ENCODE data around the gene PTOV1. TPM values are rescaled to one million over a fixed set of nuclear protein-coding genes. Genes with fewer than 3 reads are reported as not detected.

Gene PTOV1
- total and polyA plus RNA-seq, 2 donors (not counting 1 experiment from before 2014, with no cell fraction given): 144 to 230 TPM

DNA sequence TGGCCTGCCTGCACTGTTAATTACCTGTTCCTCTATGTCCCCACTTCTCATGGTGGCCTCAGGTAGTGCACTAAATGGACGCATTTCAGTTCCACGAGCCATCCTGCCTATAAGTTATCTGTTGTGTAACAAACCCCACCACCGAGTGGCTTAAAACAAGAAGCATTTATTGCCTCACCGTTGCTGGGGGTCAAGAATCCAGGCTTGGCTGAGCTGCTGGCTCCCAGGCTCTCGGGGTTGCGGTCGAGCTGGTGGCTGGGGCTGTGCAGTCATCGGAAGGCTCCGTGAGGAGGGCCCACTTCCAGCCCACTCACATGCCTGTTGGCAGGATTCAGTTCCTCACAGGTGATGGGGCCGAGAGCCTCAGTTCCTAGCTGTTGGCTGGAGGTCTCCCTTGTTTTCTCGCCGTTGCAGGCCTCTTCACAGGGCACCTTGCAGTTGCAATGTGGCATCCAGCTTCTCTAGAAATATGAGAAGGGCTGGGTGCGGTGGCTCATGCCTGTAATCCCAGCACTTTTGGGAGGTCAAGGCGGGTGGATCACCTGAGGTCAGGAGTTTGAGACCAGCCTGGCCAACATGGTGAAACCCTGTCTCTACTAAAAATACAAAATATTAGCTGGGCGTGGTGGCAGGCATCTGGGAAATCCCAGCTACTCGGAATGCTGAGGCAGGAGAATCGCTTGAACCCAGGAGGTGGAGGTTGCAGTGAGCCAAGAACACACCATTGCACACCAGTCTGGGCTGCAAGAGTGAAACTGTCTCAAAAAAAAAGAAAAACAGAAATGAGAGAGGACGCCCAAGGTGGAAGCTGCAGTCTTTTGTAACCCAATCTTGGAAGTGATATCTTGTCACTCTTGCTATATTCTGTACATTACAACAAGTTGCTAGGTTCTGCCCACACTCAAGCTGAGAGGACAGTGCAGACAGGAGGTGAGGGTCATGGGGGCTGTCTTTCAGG, 6.5 kb upstream of the PTOV1 start:
- Histone ChIP-seq H3K9me3 (ENCODE audit: control extremely low read depth in 1 of 3, control insufficient read depth in 2 of 3, insufficient read depth in 1 of 3, low read length in 2 of 3) (peaks cover 0 to 4% (median 0%) of the 10 kb centered on the region in 3 donors), H3K4me2 (replicated peaks; ENCODE audit: low read depth, low read length, poor library complexity, severe bottlenecking) (peak overlapping the region; percentile 59), H3K4me3 (ENCODE audit: control extremely low read depth in 1 of 5, extremely low read depth in 1 of 5, insufficient read depth in 1 of 5, low read depth in 2 of 5, low read length in 4 of 5) (peak overlapping the region in 3 of 5 experiments; percentile 7 to 52 (median 39)), H2AFZ (ENCODE audit: insufficient read depth, low read depth, low read length, poor library complexity, severe bottlenecking) (no peak overlapping the region), H3K9ac (ENCODE audit: low read length) (peak overlapping the region; percentile 44), H3K27ac (ENCODE audit: low read length in 2 of 2) (peak overlapping the region; percentile 53 to 61), H3K79me2 (ENCODE audit: control insufficient read depth, insufficient read depth, low read length) (peaks cover under 1% of the 10 kb centered on the region), H3K27me3 (replicated peaks in 1 of 4; ENCODE audit: control extremely low read depth in 1 of 4, control insufficient read depth in 3 of 4, insufficient read depth in 4 of 4, low read length in 3 of 4) (no peaks in the 10 kb centered on the region), H4K20me1 (ENCODE audit: control insufficient read depth, insufficient read depth, low read length, poor library complexity, severe bottlenecking) (no peaks in the 10 kb centered on the region), H3K36me3 (replicated peaks in 1 of 2; ENCODE audit: control extremely low read depth in 1 of 2, control insufficient read depth in 1 of 2, extremely low read depth in 1 of 2, insufficient read depth in 2 of 2, low read length in 1 of 2) (peaks cover 0 to 5% of the 10 kb centered on the region in 2 experiments), H3K4me1 (ENCODE audit: control insufficient read depth in 2 of 2, insufficient read depth in 2 of 2, low read length in 2 of 2) (peaks cover 41 to 57% of the 10 kb centered on the region in 2 donors)
- Mint-ChIP-seq H3K9me3 (ENCODE audit: insufficient read depth) (no peaks in the 10 kb centered on the region), H3K4me3 (peak overlapping the region; percentile 78), H3K4me1 (peaks cover 58% of the 10 kb centered on the region), H3K27me3 (no peaks in the 10 kb centered on the region), H3K27ac (peak overlapping the region; percentile 84)
- TF ChIP-seq, protein P1, sequence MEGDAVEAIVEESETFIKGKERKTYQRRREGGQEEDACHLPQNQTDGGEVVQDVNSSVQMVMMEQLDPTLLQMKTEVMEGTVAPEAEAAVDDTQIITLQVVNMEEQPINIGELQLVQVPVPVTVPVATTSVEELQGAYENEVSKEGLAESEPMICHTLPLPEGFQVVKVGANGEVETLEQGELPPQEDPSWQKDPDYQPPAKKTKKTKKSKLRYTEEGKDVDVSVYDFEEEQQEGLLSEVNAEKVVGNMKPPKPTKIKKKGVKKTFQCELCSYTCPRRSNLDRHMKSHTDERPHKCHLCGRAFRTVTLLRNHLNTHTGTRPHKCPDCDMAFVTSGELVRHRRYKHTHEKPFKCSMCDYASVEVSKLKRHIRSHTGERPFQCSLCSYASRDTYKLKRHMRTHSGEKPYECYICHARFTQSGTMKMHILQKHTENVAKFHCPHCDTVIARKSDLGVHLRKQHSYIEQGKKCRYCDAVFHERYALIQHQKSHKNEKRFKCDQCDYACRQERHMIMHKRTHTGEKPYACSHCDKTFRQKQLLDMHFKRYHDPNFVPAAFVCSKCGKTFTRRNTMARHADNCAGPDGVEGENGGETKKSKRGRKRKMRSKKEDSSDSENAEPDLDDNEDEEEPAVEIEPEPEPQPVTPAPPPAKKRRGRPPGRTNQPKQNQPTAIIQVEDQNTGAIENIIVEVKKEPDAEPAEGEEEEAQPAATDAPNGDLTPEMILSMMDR (IDR thresholded peaks at IDR 0.05): no peak
- no peak for TF ChIP-seq EZH2 (IDR thresholded peaks at IDR 0.05; ENCODE audit: borderline replicate concordance, insufficient read depth, low read depth, low read length, poor library complexity, severe bottlenecking)
- POLR2A ChIA-PET: interaction anchor here (0.6 to 2.3 kb wide), 9 partner anchors 9 to 70 kb away, joined by 3 to 23 read pairs (median 6); partner anchors contain the start of genes AKT1S1, FUZ and TBC1D17
- intact Hi-C loops (cut with micrococcal nuclease): no loop called here
- ATAC-seq (ENCODE audit: low read depth): no peak
- CTCF ChIA-PET: interaction anchor here (0.8 to 1.5 kb wide), 2 partner anchors 14 to 37 kb away, joined by 3 read pairs; no protein-coding TSS in a partner anchor
- 78% methylated on average over 14 of the region's 18 CpGs for WGBS (ENCODE audit: insufficient coverage)
- DNase-seq: peak; percentile 27
